ENCODE data around the gene ETFB.
"Not testable (repeated sequence)": the region's sequence is repeated elsewhere in the genome, so short reads cannot be mapped to it uniquely, and the experiment has no call there.

The ETFB gene

GRCh38 chr19:51365965-51366388 lies at the start of gene ETFB:
TSS of gene ETFB (minus strand) at chr19:51366388. CDS start at chr19:51366326, 62 bp downstream.
- DNase-seq = no peak

- no peak for DNase-seq
Measured at GRCh38 chr19:51415187-51415586, 49.0 kb upstream of the ETFB start.

GRCh38 chr19:51410950-51411748 lies 45.0 kb upstream of the ETFB start:
- DNase-seq = no peak

GRCh38 chr19:51407511-51408131 lies 41.4 kb upstream of the ETFB start:
- DNase-seq = no peak

GRCh38 chr19:51402117-51402516 lies 35.9 kb upstream of the ETFB start:
- no peak for DNase-seq

GRCh38 chr19:51399936-51400335 lies 33.7 kb upstream of the ETFB start:
- not testable (repeated sequence) for DNase-seq

- no peak for DNase-seq
Measured at GRCh38 chr19:51399231-51399630, 33.0 kb upstream of the ETFB start.

GRCh38 chr19:51398096-51398704 lies 32.0 kb upstream of the ETFB start:
- DNase-seq = peak; percentile 3

- not testable (repeated sequence) for DNase-seq
Measured at GRCh38 chr19:51397453-51397852, 31.3 kb upstream of the ETFB start.

GRCh38 chr19:51396175-51396574 lies 30.0 kb upstream of the ETFB start:
- no peak for DNase-seq

- DNase-seq = peak; percentile 96
Measured at GRCh38 chr19:51394050-51394836, 28.1 kb upstream of the ETFB start.

GRCh38 chr19:51392701-51393100 lies 26.5 kb upstream of the ETFB start:
- DNase-seq = no peak

GRCh38 chr19:51391073-51391611 lies 25.0 kb upstream of the ETFB start:
- no peak for DNase-seq

GRCh38 chr19:51389143-51389542 lies 23.0 kb upstream of the ETFB start:
- DNase-seq = no peak

- DNase-seq = no peak
Measured at GRCh38 chr19:51387924-51388389, 21.8 kb upstream of the ETFB start, which contains the start of gene LIM2. TSS of gene LIM2 (minus strand) at chr19:51387974. CDS start at chr19:51387443, 531 bp downstream.

- no peak for DNase-seq
Measured at GRCh38 chr19:51386882-51387520, 20.8 kb upstream of the ETFB start.

GRCh38 chr19:51382004-51382403 lies 15.8 kb upstream of the ETFB start:
- no peak for DNase-seq

GRCh38 chr19:51380379-51380778 lies 14.2 kb upstream of the ETFB start:
- no peak for DNase-seq

GRCh38 chr19:51377422-51377821 lies 11.2 kb upstream of the ETFB start:
- no peak for DNase-seq

GRCh38 chr19:51375504-51376221 lies 9.5 kb upstream of the ETFB start:
- DNase-seq = no peak
